ENCODE data around the gene SCMH1.

- TF ChIP-seq CTCF (IDR thresholded peaks at IDR 0.05), result no peak
- TF ChIP-seq POLR2A (IDR thresholded peaks at IDR 0.05), result no peak
Measured at GRCh38 chr1:41160498-41161110, 81.5 kb downstream of the SCMH1 start.
